ENCODE results near the gene PYROXD2.

PYROXD2 gene

GRCh38 chr10:98433881-98434732 is 19.1 kb upstream of the PYROXD2 start:
- no peak for DNase-seq (ENCODE audit: low spot score)

- DNase-seq (ENCODE audit: low spot score) = no peak
Measured at GRCh38 chr10:98433371-98433770, 18.4 kb upstream of the PYROXD2 start.

- no peak for DNase-seq (ENCODE audit: low spot score)
Measured at GRCh38 chr10:98432330-98432729, 17.3 kb upstream of the PYROXD2 start.

- DNase-seq (ENCODE audit: low spot score) = no peak
Measured at GRCh38 chr10:98431016-98431415, 16.0 kb upstream of the PYROXD2 start.

GRCh38 chr10:98430427-98430826 is 15.4 kb upstream of the PYROXD2 start:
- no peak for DNase-seq (ENCODE audit: low spot score)

GRCh38 chr10:98429320-98430072 is 14.5 kb upstream of the PYROXD2 start:
- DNase-seq (ENCODE audit: low spot score) = no peak

GRCh38 chr10:98427011-98427515 is 12.1 kb upstream of the PYROXD2 start:
- DNase-seq (ENCODE audit: low spot score) = no peak

GRCh38 chr10:98425511-98426352 is 10.8 kb upstream of the PYROXD2 start:
- peak; percentile 71 for DNase-seq (ENCODE audit: low spot score)

- no peak for DNase-seq (ENCODE audit: low spot score)
Measured at GRCh38 chr10:98424295-98425254, 9.6 kb upstream of the PYROXD2 start.

- DNase-seq (ENCODE audit: low spot score) = peak; percentile 72
Measured at GRCh38 chr10:98423691-98424120, 8.7 kb upstream of the PYROXD2 start.

- DNase-seq (ENCODE audit: low spot score) = no peak
Measured at GRCh38 chr10:98422182-98422581, 7.2 kb upstream of the PYROXD2 start.

- DNase-seq (ENCODE audit: low spot score) = no peak
Measured at GRCh38 chr10:98420786-98421185, 5.8 kb upstream of the PYROXD2 start.

- no peak for DNase-seq (ENCODE audit: low spot score)
Measured at GRCh38 chr10:98419469-98420261, 4.7 kb upstream of the PYROXD2 start.

- DNase-seq (ENCODE audit: low spot score) = no peak
Measured at GRCh38 chr10:98418665-98419468, 3.9 kb upstream of the PYROXD2 start.

- DNase-seq (ENCODE audit: low spot score) = no peak
Measured at GRCh38 chr10:98417973-98418664, 3.1 kb upstream of the PYROXD2 start.

GRCh38 chr10:98417481-98417959 is 2.5 kb upstream of the PYROXD2 start:
- no peak for DNase-seq (ENCODE audit: low spot score)

- DNase-seq (ENCODE audit: low spot score) = no peak
Measured at GRCh38 chr10:98416606-98417388, 1.8 kb upstream of the PYROXD2 start.

- DNase-seq (ENCODE audit: low spot score) = no peak
Measured at GRCh38 chr10:98415731-98416119, 743 bp upstream of the PYROXD2 start.
